Left ventricle myocardium inferior (tissue), 1 donor: ENCODE measurements around the gene P3H2. TPM values are rescaled to one million over a fixed set of nuclear protein-coding genes. Genes with fewer than 3 reads are reported as not detected.

Experiments
- DNase-seq: peaks from one replicate; pipeline ENCODE4 v3.0.0-alpha.2; 2020
- H3K27ac ChIP-seq: fragments of 200-600 bp; replicated peaks from 2 replicates; pipeline ENCODE4 v1.8.0; 2021
- H3K27me3 ChIP-seq: fragments of 200-600 bp; 2 replicates; pipeline ENCODE4 v1.8.0; 2021; ENCODE audit warnings: low read depth
- H3K36me3 ChIP-seq: fragments of 200-600 bp; 2 replicates; pipeline ENCODE4 v1.8.0; 2021
- H3K4me1 ChIP-seq: fragments of 200-600 bp; 2 replicates; pipeline ENCODE4 v1.8.0; 2021
- H3K4me3 ChIP-seq: fragments of 200-600 bp; 2 replicates; pipeline ENCODE4 v1.8.0; 2021; ENCODE audit warnings: mild to moderate bottlenecking, moderate library complexity
- H3K9me3 ChIP-seq: fragments of 200-600 bp; replicated peaks from 2 replicates; pipeline ENCODE4 v1.8.0; 2021
- CTCF ChIP-seq: fragments of 200-600 bp; IDR thresholded peaks from 2 replicates; pipeline ENCODE4 v1.8.0; 2021; ENCODE audit warnings: antibody characterized with exemption, mild to moderate bottlenecking, borderline replicate concordance
- intact Hi-C: fragments of 100-400 bp; cut with micrococcal nuclease; formaldehyde crosslinking; loops from one replicate; pipeline ENCODE4 v1.11.0; 2022
- total RNA-seq: library from RNA; stranded (reverse); fragmentation: NEBNext Ultra II Directional; extraction: Animal tissue kit (Norgen Biotek cat#: 25700); gene quantifications from one replicate; pipeline ENCODE4 v1.2.1, GENCODE V29; 2021
- donor health status: DM: no; HTN: yes; CAD: no; lungs with severe emphysema.

P3H2 gene
- total RNA-seq, 1 donor from 2014 or later, result 0.82 TPM

- H3K36me3 ChIP-seq, result no peaks in the 10 kb centered on the region
- intact Hi-C loops, result no loop called here
- no peak for TF ChIP-seq CTCF
- no peak for DNase-seq
- no peak overlapping the region for H3K27ac ChIP-seq
- no peak overlapping the region for H3K4me3 ChIP-seq
- peaks cover 36% of the 10 kb centered on the region for H3K27me3 ChIP-seq
- H3K4me1 ChIP-seq, result peaks cover 19% of the 10 kb centered on the region
- H3K9me3 ChIP-seq, result no peaks in the 10 kb centered on the region
These were observed 4.1 kb downstream of the P3H2 start for GRCh38 chr3:190116551-190117067.

- peaks cover 6% of the 10 kb centered on the region for H3K4me1 ChIP-seq
- no peak for TF ChIP-seq CTCF
- H3K27ac ChIP-seq, result no peak overlapping the region
- peaks cover 10% of the 10 kb centered on the region for H3K27me3 ChIP-seq
- H3K9me3 ChIP-seq, result no peaks in the 10 kb centered on the region
- no peaks in the 10 kb centered on the region for H3K36me3 ChIP-seq
- intact Hi-C loops, result no loop called here
- no peak for DNase-seq
- H3K4me3 ChIP-seq, result no peak overlapping the region
These were observed 9.9 kb downstream of the P3H2 start for GRCh38 chr3:190110826-190111225.

- Histone ChIP-seq H3K27ac (no peak overlapping the region), H3K4me1 (peaks cover 6% of the 10 kb centered on the region), H3K4me3 (no peak overlapping the region), H3K27me3 (peaks cover 10% of the 10 kb centered on the region), H3K36me3 (no peaks in the 10 kb centered on the region), H3K9me3 (no peaks in the 10 kb centered on the region)
- DNase-seq, result no peak
- intact Hi-C loops, result no loop called here
- no peak for TF ChIP-seq CTCF
These were observed 11.3 kb downstream of the P3H2 start for GRCh38 chr3:190109441-190109840.

- TF ChIP-seq CTCF, result no peak
- H3K27ac ChIP-seq, result no peak overlapping the region
- H3K4me3 ChIP-seq, result no peak overlapping the region
These were observed 11.9 kb downstream of the P3H2 start for GRCh38 chr3:190108804-190109203.

GRCh38 chr3:190105876-190106275 lies 14.8 kb downstream of the P3H2 start:
- no peak for TF ChIP-seq CTCF
- Histone ChIP-seq H3K27me3 (no peaks in the 10 kb centered on the region), H3K4me3 (no peak overlapping the region), H3K9me3 (no peaks in the 10 kb centered on the region), H3K27ac (no peak overlapping the region), H3K4me1 (peaks cover 12% of the 10 kb centered on the region), H3K36me3 (no peaks in the 10 kb centered on the region)
- no peak for DNase-seq
- intact Hi-C loops, result no loop called here

More at GRCh38 chr3:190108804-190109203, 11.9 kb downstream of the P3H2 start:
- Histone ChIP-seq H3K4me1 (peaks cover 6% of the 10 kb centered on the region), H3K27me3 (peaks cover 10% of the 10 kb centered on the region), H3K36me3 (no peaks in the 10 kb centered on the region), H3K9me3 (no peaks in the 10 kb centered on the region)
- intact Hi-C loops, result no loop called here
- DNase-seq, result no peak
